ENCODE results near the gene CDYL2. TPM values are rescaled to one million over a fixed set of nuclear protein-coding genes. Genes with fewer than 3 reads are reported as not detected.

Gene CDYL2
- total RNA-seq, 1 donor from 2014 or later: 4.9 TPM

DNA sequence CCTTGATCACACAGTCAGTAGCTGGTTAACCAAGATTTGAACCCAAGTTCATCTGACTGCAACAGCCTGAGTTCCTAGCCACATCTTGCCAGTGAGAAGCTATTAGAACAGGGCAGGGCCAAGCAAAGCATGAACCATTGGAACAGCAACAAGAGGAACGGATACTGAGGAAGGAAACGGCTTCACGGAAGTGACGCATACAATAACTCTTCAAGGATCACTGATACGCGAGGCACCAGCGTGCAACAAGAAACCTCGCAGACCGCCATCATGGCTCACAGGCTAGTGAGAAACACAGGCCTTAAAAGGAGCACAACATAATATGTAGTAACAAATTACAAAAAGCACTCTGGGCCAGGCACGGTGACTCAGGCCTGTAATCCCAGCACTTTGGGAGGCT, 114.9 kb downstream of the CDYL2 start:
- Mint-ChIP-seq H3K27me3 (ENCODE audit: insufficient read depth, low read depth) (no peaks in the 10 kb centered on the region), H3K36me3 (peaks cover under 1% of the 10 kb centered on the region), H3K9me3 (no peaks in the 10 kb centered on the region), H3K4me1 (no peaks in the 10 kb centered on the region), H3K4me3 (no peak overlapping the region), H3K27ac (no peak overlapping the region)
- no peaks in the 10 kb centered on the region for H3K9me3 ChIP-seq (ENCODE audit: low read depth)
- H3K27ac ChIP-seq: no peak overlapping the region
- H4K20me1 ChIP-seq (ENCODE audit: low read depth): no peaks in the 10 kb centered on the region
- H3K4me2 ChIP-seq: no peak overlapping the region
- H3K9ac ChIP-seq: no peak overlapping the region
- DNase-seq (ENCODE audit: low spot score): no peak
- TF ChIP-seq EZH2phosphoT487 (IDR thresholded peaks at IDR 0.05) (no peak), EZH2 (IDR thresholded peaks at IDR 0.05) (no peak)
- TF ChIP-seq, protein P1, sequence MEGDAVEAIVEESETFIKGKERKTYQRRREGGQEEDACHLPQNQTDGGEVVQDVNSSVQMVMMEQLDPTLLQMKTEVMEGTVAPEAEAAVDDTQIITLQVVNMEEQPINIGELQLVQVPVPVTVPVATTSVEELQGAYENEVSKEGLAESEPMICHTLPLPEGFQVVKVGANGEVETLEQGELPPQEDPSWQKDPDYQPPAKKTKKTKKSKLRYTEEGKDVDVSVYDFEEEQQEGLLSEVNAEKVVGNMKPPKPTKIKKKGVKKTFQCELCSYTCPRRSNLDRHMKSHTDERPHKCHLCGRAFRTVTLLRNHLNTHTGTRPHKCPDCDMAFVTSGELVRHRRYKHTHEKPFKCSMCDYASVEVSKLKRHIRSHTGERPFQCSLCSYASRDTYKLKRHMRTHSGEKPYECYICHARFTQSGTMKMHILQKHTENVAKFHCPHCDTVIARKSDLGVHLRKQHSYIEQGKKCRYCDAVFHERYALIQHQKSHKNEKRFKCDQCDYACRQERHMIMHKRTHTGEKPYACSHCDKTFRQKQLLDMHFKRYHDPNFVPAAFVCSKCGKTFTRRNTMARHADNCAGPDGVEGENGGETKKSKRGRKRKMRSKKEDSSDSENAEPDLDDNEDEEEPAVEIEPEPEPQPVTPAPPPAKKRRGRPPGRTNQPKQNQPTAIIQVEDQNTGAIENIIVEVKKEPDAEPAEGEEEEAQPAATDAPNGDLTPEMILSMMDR (IDR thresholded peaks at IDR 0.05): no peak
- H3K79me2 ChIP-seq (ENCODE audit: low read depth): no peaks in the 10 kb centered on the region
- H2AFZ ChIP-seq (replicated peaks): no peak overlapping the region
- no peak overlapping the region for H3K4me3 ChIP-seq
- H3F3A ChIP-seq (ENCODE audit: low read depth): no peaks in the 10 kb centered on the region
- no peaks in the 10 kb centered on the region for H3K4me1 ChIP-seq
- H3K27me3 ChIP-seq: peaks cover 8% of the 10 kb centered on the region
- H3K36me3 ChIP-seq: no peaks in the 10 kb centered on the region

DNA sequence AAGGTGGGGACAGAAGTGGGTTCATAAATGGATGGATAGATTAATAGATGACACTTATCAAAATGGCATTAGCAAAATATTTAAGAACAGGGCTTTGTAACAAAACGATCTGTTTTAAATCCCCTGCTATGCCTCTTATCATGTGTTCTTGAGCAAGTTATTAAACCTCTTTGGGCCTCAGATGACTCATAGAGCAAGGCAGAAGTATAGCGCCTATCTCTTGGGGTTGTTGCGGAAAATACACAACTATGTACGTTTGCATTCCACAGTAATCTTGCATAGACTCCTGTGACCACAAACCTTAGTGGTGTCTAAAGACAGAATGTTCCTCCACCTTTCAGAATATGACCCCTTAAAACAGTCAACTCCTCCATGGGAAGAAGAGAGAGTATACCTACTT, 116.8 kb downstream of the CDYL2 start:
- Histone ChIP-seq H3F3A (ENCODE audit: low read depth) (no peaks in the 10 kb centered on the region), H3K4me1 (no peaks in the 10 kb centered on the region), H3K9me3 (ENCODE audit: low read depth) (no peaks in the 10 kb centered on the region), H2AFZ (replicated peaks) (no peak overlapping the region), H3K4me2 (no peak overlapping the region), H4K20me1 (ENCODE audit: low read depth) (no peaks in the 10 kb centered on the region), H3K79me2 (ENCODE audit: low read depth) (no peaks in the 10 kb centered on the region), H3K4me3 (no peak overlapping the region), H3K27ac (no peak overlapping the region), H3K36me3 (no peaks in the 10 kb centered on the region), H3K27me3 (no peaks in the 10 kb centered on the region), H3K9ac (no peak overlapping the region)
- no peaks in the 10 kb centered on the region for H3K4me1 Mint-ChIP-seq
- TF ChIP-seq EZH2phosphoT487 (IDR thresholded peaks at IDR 0.05): no peak
- no peak for TF ChIP-seq EZH2 (IDR thresholded peaks at IDR 0.05)
- TF ChIP-seq, protein P1 (IDR thresholded peaks at IDR 0.05): no peak
- no peak overlapping the region for H3K27ac Mint-ChIP-seq
- peaks cover 4% of the 10 kb centered on the region for H3K36me3 Mint-ChIP-seq
- peaks cover 2% of the 10 kb centered on the region for H3K27me3 Mint-ChIP-seq (ENCODE audit: insufficient read depth, low read depth)
- H3K4me3 Mint-ChIP-seq: no peak overlapping the region
- no peaks in the 10 kb centered on the region for H3K9me3 Mint-ChIP-seq
- DNase-seq (ENCODE audit: low spot score): no peak

DNA sequence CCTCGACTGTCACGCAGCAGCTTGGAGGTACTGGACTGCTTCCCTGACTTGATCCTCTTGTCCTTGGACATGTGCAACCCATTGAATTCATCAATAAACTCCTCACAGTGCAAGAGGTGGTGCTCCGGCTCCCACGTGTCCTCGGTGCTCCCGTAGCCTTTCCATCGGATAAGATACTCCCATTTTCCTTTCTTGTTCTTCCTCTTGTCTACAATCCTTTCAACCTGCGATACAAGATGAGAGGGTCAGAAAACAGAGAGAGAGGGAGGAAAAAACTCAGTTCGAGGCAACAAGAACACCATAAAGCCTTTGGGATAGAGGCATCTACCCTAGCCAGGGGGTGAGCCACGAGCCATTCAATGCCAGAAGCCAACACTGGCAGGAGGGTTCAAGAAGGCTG, 119.5 kb downstream of the CDYL2 start:
- Histone ChIP-seq H3K9ac (no peak overlapping the region), H3K36me3 (no peaks in the 10 kb centered on the region), H3K4me2 (no peak overlapping the region), H3K4me1 (no peaks in the 10 kb centered on the region), H3K79me2 (ENCODE audit: low read depth) (no peaks in the 10 kb centered on the region), H2AFZ (replicated peaks) (no peak overlapping the region), H3F3A (ENCODE audit: low read depth) (no peaks in the 10 kb centered on the region), H4K20me1 (ENCODE audit: low read depth) (no peaks in the 10 kb centered on the region), H3K9me3 (ENCODE audit: low read depth) (no peaks in the 10 kb centered on the region), H3K4me3 (no peak overlapping the region), H3K27me3 (no peaks in the 10 kb centered on the region), H3K27ac (no peak overlapping the region)
- peaks cover 4% of the 10 kb centered on the region for H3K36me3 Mint-ChIP-seq
- TF ChIP-seq EZH2phosphoT487 (IDR thresholded peaks at IDR 0.05) (no peak), EZH2 (IDR thresholded peaks at IDR 0.05) (no peak)
- TF ChIP-seq, protein P1 (IDR thresholded peaks at IDR 0.05): no peak
- H3K27ac Mint-ChIP-seq: no peak overlapping the region
- no peaks in the 10 kb centered on the region for H3K9me3 Mint-ChIP-seq
- H3K4me1 Mint-ChIP-seq: no peaks in the 10 kb centered on the region
- no peak for DNase-seq (ENCODE audit: low spot score)
- no peak overlapping the region for H3K4me3 Mint-ChIP-seq
- peaks cover 4% of the 10 kb centered on the region for H3K27me3 Mint-ChIP-seq (ENCODE audit: insufficient read depth, low read depth)
